HepG2 (cell line): ENCODE measurements around the gene CEBPA. TPM values are rescaled to one million over a fixed set of nuclear protein-coding genes. Genes with fewer than 3 reads are reported as not detected.

ENCODE experiments used
- ARNT ChIP-seq: fragments of 450-650 bp; IDR thresholded peaks from 2 replicates; pipeline ENCODE4 v1.6.1; 2017
- CENPT ChIP-seq: sonication (generic); formaldehyde crosslinking; IDR thresholded peaks from 2 replicates; pipeline ENCODE4 v1.8.0; 2022; ENCODE audit warnings: low read depth, mild to moderate bottlenecking, moderate library complexity, missing genetic modification reagents
- ELF3 ChIP-seq: IDR thresholded peaks from 2 replicates; pipeline ENCODE4 v1.6.1; 2016; ENCODE audit warnings: missing genetic modification reagents, missing compliant biosample characterization
- KLF9 ChIP-seq: IDR thresholded peaks from 2 replicates; pipeline ENCODE4 v1.6.1; 2016; ENCODE audit warnings: low read depth
- REL ChIP-seq: sonication (generic); formaldehyde crosslinking; conservative IDR thresholded peaks from 2 replicates; pipeline ENCODE4 v1.8.0; 2022; ENCODE audit warnings: mild to moderate bottlenecking, missing genetic modification reagents, moderate library complexity
- SP140L ChIP-seq: sonication (generic); formaldehyde crosslinking; IDR thresholded peaks from 2 replicates; pipeline ENCODE4 v1.4.0; 2020; ENCODE audit warnings: missing genetic modification reagents, borderline replicate concordance
- U2AF1 ChIP-seq: fragments of 200-400 bp; formaldehyde crosslinking; optimal IDR thresholded peaks from 2 replicates; pipeline ENCODE3; 2017; ENCODE audit warnings: mild to moderate bottlenecking, low read depth, low read length
- ZFP36 ChIP-seq: fragments of 150-350 bp; IDR thresholded peaks from 2 replicates; pipeline ENCODE4 v1.6.1; 2018; ENCODE audit warnings: borderline replicate concordance, low read length, low read depth; ENCODE audit not compliant: partially characterized antibody
- ZFP36L1 ChIP-seq: sonication (generic); formaldehyde crosslinking; IDR thresholded peaks from 2 replicates; pipeline ENCODE4 v1.8.0; 2022; ENCODE audit warnings: mild to moderate bottlenecking, missing genetic modification reagents, moderate library complexity
- ZNF337 ChIP-seq: sonication (generic); formaldehyde crosslinking; IDR thresholded peaks from 2 replicates; pipeline ENCODE4 v1.5.1; 2020; ENCODE audit warnings: missing genetic modification reagents, low read depth, mild to moderate bottlenecking, borderline replicate concordance
- ZNF44 ChIP-seq: sonication (generic); formaldehyde crosslinking; IDR thresholded peaks from 2 replicates; pipeline ENCODE4 v1.5.1; 2020; ENCODE audit warnings: mild to moderate bottlenecking, missing genetic modification reagents
- ZNF484 ChIP-seq: sonication (generic); formaldehyde crosslinking; IDR thresholded peaks from 2 replicates; pipeline ENCODE4 v1.5.1; 2020; ENCODE audit warnings: mild to moderate bottlenecking, low read depth, missing genetic modification reagents, borderline replicate concordance
- ZNF496 ChIP-seq: sonication (generic); formaldehyde crosslinking; IDR thresholded peaks from 2 replicates; pipeline ENCODE4 v1.8.1; 2023; ENCODE audit warnings: mild to moderate bottlenecking, moderate library complexity, missing genetic modification reagents; ENCODE audit not compliant: insufficient replicate concordance
- ZNF644 ChIP-seq: IDR thresholded peaks from 2 replicates; pipeline ENCODE4 v1.6.1; 2016; ENCODE audit warnings: low read depth
- ZNF782 ChIP-seq: sonication (generic); formaldehyde crosslinking; IDR thresholded peaks from 2 replicates; pipeline ENCODE4 v1.4.0; 2020; ENCODE audit warnings: missing genetic modification reagents, mild to moderate bottlenecking, borderline replicate concordance
- ZNF83 ChIP-seq: sonication (generic); formaldehyde crosslinking; IDR thresholded peaks from 2 replicates; pipeline ENCODE4 v1.4.0; 2020; ENCODE audit warnings: missing genetic modification reagents, mild to moderate bottlenecking, borderline replicate concordance
- ZNF879 ChIP-seq: sonication (generic); formaldehyde crosslinking; IDR thresholded peaks from 2 replicates; pipeline ENCODE4 v1.8.1; 2023; ENCODE audit warnings: missing genetic modification reagents
- ZSCAN25 ChIP-seq: sonication (generic); formaldehyde crosslinking; IDR thresholded peaks from 2 replicates; pipeline ENCODE4 v1.8.0; 2022; ENCODE audit warnings: mild to moderate bottlenecking, missing genetic modification reagents
- polyA plus RNA-seq, 8 experiments: library from polyadenylated mRNA; depleted of rRNA in 3 of 8; stranded (reverse) in 7 of 8; unstranded in 1 of 8; fragments of >200 nt; fragmentation: Illumina TruSeq in 4 of 8; extraction: Trizol in 4 of 8; gene quantifications; 2 replicates each; pipeline versions ENCODE4 v1.2.1 to v1.2.3, GENCODE V29; 2011 to 2016; ENCODE audit warnings: low read depth in 4 of 8, missing spikeins in 1 of 8, mixed read lengths in 1 of 8; ENCODE audit not compliant: insufficient read depth in 1 of 8
- total RNA-seq, 5 experiments: library from RNA; depleted of rRNA; stranded (reverse); fragments of >200 nt; fragmentation: Illumina TruSeq; extraction: Trizol; gene quantifications; 2 replicates each; pipeline ENCODE4 v1.2.3, GENCODE V29; 2016; ENCODE audit warnings: low read depth in 1 of 5
- TF ChIP-seq, protein P1 (sequence below): sonication (generic); formaldehyde crosslinking; conservative IDR thresholded peaks from 2 replicates; pipeline ENCODE4 v1.4.0; 2020; ENCODE audit warnings: missing genetic modification reagents
- TF ChIP-seq, protein P2 (sequence below): sonication (generic); formaldehyde crosslinking; conservative IDR thresholded peaks from 2 replicates; pipeline ENCODE4 v1.4.0; 2020; ENCODE audit warnings: missing genetic modification reagents
- TF ChIP-seq, protein P3 (sequence below): sonication (generic); formaldehyde crosslinking; IDR thresholded peaks from 2 replicates; pipeline ENCODE4 v1.5.0; 2020; ENCODE audit warnings: missing genetic modification reagents
- TF ChIP-seq, protein P4 (sequence below): sonication (generic); formaldehyde crosslinking; IDR thresholded peaks from 2 replicates; pipeline ENCODE4 v1.4.0; 2020; ENCODE audit warnings: mild to moderate bottlenecking, low read depth, missing genetic modification reagents

CEBPA gene
- total and polyA plus RNA-seq, 2 of the 13 experiments (the other 11 are each of a cell fraction or from before 2014, with no cell fraction given) = 24.8 to 103 TPM

DNA sequence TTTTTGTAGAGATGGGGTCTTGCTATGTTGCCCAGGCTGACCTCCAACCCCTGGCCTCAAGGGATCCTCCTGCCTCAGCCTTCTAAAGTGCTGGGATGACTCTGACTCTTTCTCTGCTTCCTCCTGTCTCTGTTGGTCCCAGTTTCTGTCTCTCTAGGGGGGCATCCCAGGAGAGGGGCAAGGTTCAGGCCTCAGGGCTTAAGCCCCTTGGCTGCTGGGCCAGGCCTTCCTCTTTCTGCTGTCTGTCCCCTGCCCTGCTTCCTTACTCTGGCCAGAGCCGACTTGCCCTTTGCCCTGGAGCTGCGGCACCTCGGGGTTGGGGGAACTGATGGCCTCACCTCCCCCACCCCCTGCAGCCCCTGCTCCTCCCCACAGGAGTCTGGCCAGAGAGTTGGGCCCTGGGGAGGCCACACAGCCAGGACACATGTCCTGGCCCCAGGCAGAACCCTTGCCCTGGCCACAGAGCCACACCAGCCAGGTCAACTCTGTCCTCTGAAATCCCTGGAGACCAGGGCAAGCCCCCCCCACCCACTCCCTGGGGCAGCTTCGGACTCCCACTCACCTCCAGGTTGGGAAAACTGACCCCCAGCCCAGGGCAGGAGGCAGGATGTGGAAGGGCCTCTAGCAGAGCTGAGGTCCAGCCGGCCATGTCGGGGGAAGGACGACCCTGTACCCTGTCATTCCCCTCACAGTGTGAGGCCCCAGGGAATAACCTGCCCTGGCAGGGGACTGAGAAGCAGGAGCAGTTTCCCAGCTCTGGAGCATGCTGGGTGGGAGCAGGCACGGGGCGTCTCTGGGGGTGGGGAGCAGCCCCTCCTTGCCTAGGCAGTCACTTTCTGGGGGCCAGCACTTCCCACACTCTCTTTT lies 23.7 kb downstream of the CEBPA start (continued):
- TF ChIP-seq, protein P1, sequence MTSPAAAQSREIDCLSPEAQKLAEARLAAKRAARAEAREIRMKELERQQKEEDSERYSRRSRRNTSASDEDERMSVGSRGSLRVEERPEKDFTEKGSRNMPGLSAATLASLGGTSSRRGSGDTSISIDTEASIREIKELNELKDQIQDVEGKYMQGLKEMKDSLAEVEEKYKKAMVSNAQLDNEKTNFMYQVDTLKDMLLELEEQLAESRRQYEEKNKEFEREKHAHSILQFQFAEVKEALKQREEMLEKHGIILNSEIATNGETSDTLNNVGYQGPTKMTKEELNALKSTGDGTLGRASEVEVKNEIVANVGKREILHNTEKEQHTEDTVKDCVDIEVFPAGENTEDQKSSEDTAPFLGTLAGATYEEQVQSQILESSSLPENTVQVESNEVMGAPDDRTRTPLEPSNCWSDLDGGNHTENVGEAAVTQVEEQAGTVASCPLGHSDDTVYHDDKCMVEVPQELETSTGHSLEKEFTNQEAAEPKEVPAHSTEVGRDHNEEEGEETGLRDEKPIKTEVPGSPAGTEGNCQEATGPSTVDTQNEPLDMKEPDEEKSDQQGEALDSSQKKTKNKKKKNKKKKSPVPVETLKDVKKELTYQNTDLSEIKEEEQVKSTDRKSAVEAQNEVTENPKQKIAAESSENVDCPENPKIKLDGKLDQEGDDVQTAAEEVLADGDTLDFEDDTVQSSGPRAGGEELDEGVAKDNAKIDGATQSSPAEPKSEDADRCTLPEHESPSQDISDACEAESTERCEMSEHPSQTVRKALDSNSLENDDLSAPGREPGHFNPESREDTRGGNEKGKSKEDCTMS (CRISPR knock-in tag) = no peak
- TF ChIP-seq ZNF644 (CRISPR knock-in tag) (no peak), ZNF496 (CRISPR knock-in tag) (no peak), ELF3 (CRISPR knock-in tag) (no peak), ZSCAN25 (CRISPR knock-in tag) (peak; percentile 96), CENPT (CRISPR knock-in tag) (no peak), SP140L (CRISPR knock-in tag) (no peak), ZNF83 (CRISPR knock-in tag) (no peak), ZNF337 (no peak), U2AF1 (no peak), KLF9 (CRISPR knock-in tag) (no peak), ZFP36L1 (CRISPR knock-in tag) (no peak), ARNT (no peak), ZNF484 (CRISPR knock-in tag) (no peak), ZNF44 (no peak), ZNF782 (CRISPR knock-in tag) (no peak), ZFP36 (no peak), ZNF879 (CRISPR knock-in tag) (no peak), REL (CRISPR knock-in tag) (no peak)
- TF ChIP-seq, protein P2, sequence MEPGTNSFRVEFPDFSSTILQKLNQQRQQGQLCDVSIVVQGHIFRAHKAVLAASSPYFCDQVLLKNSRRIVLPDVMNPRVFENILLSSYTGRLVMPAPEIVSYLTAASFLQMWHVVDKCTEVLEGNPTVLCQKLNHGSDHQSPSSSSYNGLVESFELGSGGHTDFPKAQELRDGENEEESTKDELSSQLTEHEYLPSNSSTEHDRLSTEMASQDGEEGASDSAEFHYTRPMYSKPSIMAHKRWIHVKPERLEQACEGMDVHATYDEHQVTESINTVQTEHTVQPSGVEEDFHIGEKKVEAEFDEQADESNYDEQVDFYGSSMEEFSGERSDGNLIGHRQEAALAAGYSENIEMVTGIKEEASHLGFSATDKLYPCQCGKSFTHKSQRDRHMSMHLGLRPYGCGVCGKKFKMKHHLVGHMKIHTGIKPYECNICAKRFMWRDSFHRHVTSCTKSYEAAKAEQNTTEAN = no peak
- TF ChIP-seq, protein P3, sequence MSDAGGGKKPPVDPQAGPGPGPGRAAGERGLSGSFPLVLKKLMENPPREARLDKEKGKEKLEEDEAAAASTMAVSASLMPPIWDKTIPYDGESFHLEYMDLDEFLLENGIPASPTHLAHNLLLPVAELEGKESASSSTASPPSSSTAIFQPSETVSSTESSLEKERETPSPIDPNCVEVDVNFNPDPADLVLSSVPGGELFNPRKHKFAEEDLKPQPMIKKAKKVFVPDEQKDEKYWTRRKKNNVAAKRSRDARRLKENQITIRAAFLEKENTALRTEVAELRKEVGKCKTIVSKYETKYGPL = no peak
- TF ChIP-seq, protein P4, sequence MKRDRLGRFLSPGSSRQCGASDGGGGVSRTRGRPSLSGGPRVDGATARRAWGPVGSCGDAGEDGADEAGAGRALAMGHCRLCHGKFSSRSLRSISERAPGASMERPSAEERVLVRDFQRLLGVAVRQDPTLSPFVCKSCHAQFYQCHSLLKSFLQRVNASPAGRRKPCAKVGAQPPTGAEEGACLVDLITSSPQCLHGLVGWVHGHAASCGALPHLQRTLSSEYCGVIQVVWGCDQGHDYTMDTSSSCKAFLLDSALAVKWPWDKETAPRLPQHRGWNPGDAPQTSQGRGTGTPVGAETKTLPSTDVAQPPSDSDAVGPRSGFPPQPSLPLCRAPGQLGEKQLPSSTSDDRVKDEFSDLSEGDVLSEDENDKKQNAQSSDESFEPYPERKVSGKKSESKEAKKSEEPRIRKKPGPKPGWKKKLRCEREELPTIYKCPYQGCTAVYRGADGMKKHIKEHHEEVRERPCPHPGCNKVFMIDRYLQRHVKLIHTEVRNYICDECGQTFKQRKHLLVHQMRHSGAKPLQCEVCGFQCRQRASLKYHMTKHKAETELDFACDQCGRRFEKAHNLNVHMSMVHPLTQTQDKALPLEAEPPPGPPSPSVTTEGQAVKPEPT (CRISPR knock-in tag) = no peak
